Fibroblast of lung (primary cell): ENCODE measurements around the gene NOVA2. TPM values are rescaled to one million over a fixed set of nuclear protein-coding genes. Genes with fewer than 3 reads are reported as not detected.

Experiments
- DNase-seq, 2 donors: peaks; one replicate each; pipeline versions ENCODE4 v3.0.0 to v3.0.0-alpha.2; 2010; ENCODE audit warnings: low read depth in 2 of 2
- H2AFZ ChIP-seq: 2 replicates; pipeline ENCODE4 v1.5.1; 2012; ENCODE audit warnings: low read length, control low read depth, inconsistent platforms
- H3K27ac ChIP-seq: 2 replicates; pipeline ENCODE4 v1.5.1; 2011; ENCODE audit warnings: low read length, control low read depth; ENCODE audit not compliant: insufficient read depth
- H3K27me3 ChIP-seq: 2 replicates; pipeline ENCODE4 v1.5.1; 2011; ENCODE audit warnings: mild to moderate bottlenecking, low read length; ENCODE audit not compliant: control insufficient read depth, insufficient read depth
- H3K36me3 ChIP-seq: 2 replicates; pipeline ENCODE4 v1.5.1; 2011; ENCODE audit warnings: low read length; ENCODE audit not compliant: control insufficient read depth, insufficient read depth
- H3K4me1 ChIP-seq: 2 replicates; pipeline ENCODE4 v1.5.1; 2011; ENCODE audit warnings: low read length; ENCODE audit not compliant: control insufficient read depth, insufficient read depth; ENCODE audit errors: extremely low read depth
- H3K4me2 ChIP-seq: 2 replicates; pipeline ENCODE4 v1.5.1; 2011; ENCODE audit warnings: low read length, control low read depth; ENCODE audit not compliant: insufficient read depth; ENCODE audit errors: extremely low read depth
- H3K4me3 ChIP-seq, 4 experiments: fragments of 200-600 bp in 1 of 4; sonication (generic) in 1 of 4; replicated peaks in 1 of 4; 2 replicates each; pipeline ENCODE4 v1.5.1; 2011 to 2016; ENCODE audit warnings: low read length in 4 of 4, low read depth in 3 of 4, mild to moderate bottlenecking in 3 of 4, control low read depth in 2 of 4, inconsistent platforms in 1 of 4, mixed read lengths in 1 of 4; ENCODE audit not compliant: insufficient read depth in 1 of 4; ENCODE audit errors: control extremely low read depth in 1 of 4
- H3K79me2 ChIP-seq: 2 replicates; pipeline ENCODE4 v1.5.1; 2012; ENCODE audit warnings: mild to moderate bottlenecking, low read length, inconsistent platforms; ENCODE audit not compliant: control insufficient read depth, insufficient read depth
- H3K9ac ChIP-seq: 2 replicates; pipeline ENCODE4 v1.5.1; 2011; ENCODE audit warnings: mild to moderate bottlenecking, low read length, control low read depth; ENCODE audit not compliant: insufficient read depth
- H3K9me3 ChIP-seq: 2 replicates; pipeline ENCODE4 v1.5.1; 2012; ENCODE audit warnings: low read depth, low read length; ENCODE audit not compliant: control insufficient read depth, insufficient read depth
- H4K20me1 ChIP-seq: 2 replicates; pipeline ENCODE4 v1.5.1; 2011; ENCODE audit warnings: low read length; ENCODE audit not compliant: control insufficient read depth, insufficient read depth; ENCODE audit errors: extremely low read depth
- CTCF ChIP-seq, 2 donors: IDR thresholded peaks in 1 of 2; conservative IDR thresholded peaks in 1 of 2; 1 replicate in 1 of 2; 2 replicates in 1 of 2; pipeline ENCODE4 v1.5.1; 2011 to 2012; ENCODE audit warnings: low read length in 2 of 2, control low read depth in 1 of 2, inconsistent platforms in 1 of 2, low read depth in 1 of 2, mild to moderate bottlenecking in 1 of 2
- EZH2 ChIP-seq: IDR thresholded peaks from 2 replicates; pipeline ENCODE4 v1.5.1; 2012; ENCODE audit warnings: low read length, control low read depth, mild to moderate bottlenecking; ENCODE audit errors: missing control alignments
- polyA plus RNA-seq, 2 donors: library from polyadenylated mRNA; depleted of rRNA in 1 of 2; stranded (reverse) in 1 of 2; unstranded in 1 of 2; fragments of >200 nt; gene quantifications; 2 replicates each; pipeline ENCODE4 v1.2.1, GENCODE V29; 2011 to 2012; ENCODE audit warnings: missing spikeins in 1 of 2
- total RNA-seq: library from RNA; depleted of rRNA; stranded (reverse); fragments of >200 nt; gene quantifications from 2 replicates; pipeline ENCODE4 v1.2.1, GENCODE V29; 2014

The NOVA2 gene
- total and polyA plus RNA-seq, 2 donors (not counting 1 experiment from before 2014, with no cell fraction given), result 0.01 TPM; not detected in 1

- Histone ChIP-seq H4K20me1 (no peaks in the 10 kb centered on the region), H3K9me3 (no peaks in the 10 kb centered on the region), H2AFZ (no peak overlapping the region), H3K4me3 (no peak overlapping the region), H3K4me1 (peaks cover 2% of the 10 kb centered on the region), H3K27me3 (no peaks in the 10 kb centered on the region), H3K36me3 (no peaks in the 10 kb centered on the region), H3K4me2 (no peak overlapping the region), H3K9ac (no peak overlapping the region), H3K79me2 (no peaks in the 10 kb centered on the region), H3K27ac (no peak overlapping the region)
- no peak for TF ChIP-seq EZH2
- TF ChIP-seq CTCF (conservative IDR thresholded peaks at IDR 0.05 in 1 of 2, IDR thresholded peaks at IDR 0.05 in 1 of 2; ENCODE audit: low read depth in 1 of 2, low read length in 2 of 2), result no peak
- DNase-seq, result no peak
These were observed 16.6 kb upstream of the NOVA2 start for GRCh38 chr19:45990113-45990728.

- H4K20me1 ChIP-seq, result no peaks in the 10 kb centered on the region
- no peaks in the 10 kb centered on the region for H3K79me2 ChIP-seq
- no peak overlapping the region for H3K9ac ChIP-seq
- no peaks in the 10 kb centered on the region for H3K36me3 ChIP-seq
- H3K27me3 ChIP-seq, result peaks cover 2% of the 10 kb centered on the region
- no peaks in the 10 kb centered on the region for H3K4me1 ChIP-seq
- DNase-seq, result no peak
- TF ChIP-seq EZH2, result no peak
- H3K9me3 ChIP-seq, result no peaks in the 10 kb centered on the region
- no peak overlapping the region for H2AFZ ChIP-seq
- no peak overlapping the region for H3K27ac ChIP-seq
- H3K4me3 ChIP-seq, result no peak overlapping the region
- no peak overlapping the region for H3K4me2 ChIP-seq
These were observed 11.7 kb upstream of the NOVA2 start for GRCh38 chr19:45985321-45985720.

- H3K27me3 ChIP-seq, result peaks cover 2% of the 10 kb centered on the region
- H3K4me3 ChIP-seq, result no peak overlapping the region
- no peaks in the 10 kb centered on the region for H3K79me2 ChIP-seq
- no peak overlapping the region for H3K9ac ChIP-seq
- H3K4me1 ChIP-seq, result no peaks in the 10 kb centered on the region
- TF ChIP-seq CTCF (conservative IDR thresholded peaks at IDR 0.05 in 1 of 2, IDR thresholded peaks at IDR 0.05 in 1 of 2; ENCODE audit: low read depth in 1 of 2, low read length in 2 of 2) (no peak), EZH2 (no peak)
- H3K4me2 ChIP-seq, result no peak overlapping the region
- no peaks in the 10 kb centered on the region for H3K9me3 ChIP-seq
- no peak overlapping the region for H2AFZ ChIP-seq
- H3K36me3 ChIP-seq, result no peaks in the 10 kb centered on the region
- H4K20me1 ChIP-seq, result no peaks in the 10 kb centered on the region
- no peak overlapping the region for H3K27ac ChIP-seq
- DNase-seq, result peak in 1 of 2 donors; percentile 57
These were observed 7.7 kb upstream of the NOVA2 start for GRCh38 chr19:45981350-45981749.
